ENCODE data around the gene RABGGTA. TPM values are rescaled to one million over a fixed set of nuclear protein-coding genes. Genes with fewer than 3 reads are reported as not detected.

Gene RABGGTA
- total RNA-seq, 2 experiments from 2014 or later: 39.5 to 40.6 TPM

DNA sequence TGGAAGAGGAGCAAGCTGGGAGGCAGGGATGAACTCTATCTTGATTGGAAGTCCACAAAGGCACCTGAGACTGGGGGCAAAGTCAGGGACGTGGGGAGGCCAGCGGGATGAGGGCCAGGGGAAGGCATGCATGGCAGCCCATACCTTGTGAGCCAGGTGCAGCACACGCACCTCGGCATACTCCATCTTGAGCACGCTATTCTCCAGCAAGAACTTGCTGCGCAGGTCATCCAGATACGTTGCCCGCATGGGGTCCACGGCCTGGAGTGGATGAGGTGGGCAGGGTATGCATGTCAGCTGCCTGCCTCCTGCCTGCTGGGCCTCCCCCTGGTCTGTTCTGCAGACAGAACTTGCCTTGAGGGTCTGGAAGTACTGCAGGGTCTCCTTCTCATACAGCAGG, 3.9 kb downstream of the RABGGTA start:
- H3K36me3 Mint-ChIP-seq: peaks cover 9% of the 10 kb centered on the region
- no peak for DNase-seq
- no peaks in the 10 kb centered on the region for H3K9me3 Mint-ChIP-seq
- ChIA-PET POLR2A (interaction anchor here (0.6 kb wide), 1 partner anchor 15 kb away, joined by 3 read pairs; no protein-coding TSS in a partner anchor), CTCF (interaction anchor here (1.1 kb wide), 1 partner anchor 12 kb away, joined by 3 read pairs; no protein-coding TSS in a partner anchor)
- H3K4me3 Mint-ChIP-seq: no peak overlapping the region
- no peaks in the 10 kb centered on the region for H3K27me3 Mint-ChIP-seq
- intact Hi-C loops (cut with micrococcal nuclease): no loop called here
- H3K4me1 Mint-ChIP-seq (ENCODE audit: low read depth): peaks cover 14% of the 10 kb centered on the region
- no peak overlapping the region for H3K27ac Mint-ChIP-seq

DNA sequence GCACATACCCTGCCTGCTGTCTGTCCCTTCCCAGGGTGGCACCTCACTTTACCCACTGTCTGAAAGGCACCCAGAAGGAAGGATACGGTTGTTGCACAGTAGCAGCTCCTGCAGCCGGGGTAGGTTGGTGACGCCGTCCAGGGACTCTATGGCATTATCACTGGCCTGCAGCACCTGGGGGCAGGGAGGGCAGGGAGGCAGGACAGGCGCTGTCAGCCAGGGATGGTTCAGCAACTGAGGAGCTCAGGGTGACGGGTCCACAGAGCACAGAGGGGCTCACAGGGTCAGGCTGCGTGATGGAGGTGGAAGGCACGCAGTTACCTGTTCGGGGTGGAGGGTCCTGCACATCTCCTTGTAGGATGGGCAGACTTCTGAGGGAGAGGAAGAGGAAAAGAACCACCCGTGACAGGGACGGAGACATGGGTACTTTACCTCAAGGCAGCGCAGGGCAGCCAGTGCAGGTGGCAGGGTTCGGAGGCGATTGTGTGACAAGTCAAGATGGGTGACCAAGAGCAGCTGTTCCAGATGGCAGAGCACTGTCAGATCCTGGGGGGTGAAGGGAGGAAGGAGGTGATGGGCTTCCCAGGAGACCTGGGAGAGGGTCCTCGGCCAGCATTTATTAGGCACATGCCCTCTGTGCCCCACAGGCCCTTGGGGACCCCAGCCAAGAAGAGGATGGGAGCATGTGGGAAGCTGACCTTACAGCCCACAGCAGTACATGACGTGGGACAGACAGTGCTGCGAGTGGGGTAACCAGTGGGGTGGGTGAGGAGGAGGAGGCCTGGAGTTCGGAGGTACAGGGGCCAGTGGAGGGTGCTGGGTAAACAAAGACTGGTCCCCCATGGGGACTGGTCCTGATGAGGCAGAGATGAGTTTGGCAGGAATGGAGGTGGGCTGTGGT, 4.8 kb downstream of the RABGGTA start:
- H3K4me1 Mint-ChIP-seq (ENCODE audit: low read depth): peaks cover 5% of the 10 kb centered on the region
- H3K4me3 Mint-ChIP-seq: no peak overlapping the region
- no peak overlapping the region for H3K27ac Mint-ChIP-seq
- DNase-seq: no peak
- H3K36me3 Mint-ChIP-seq: peaks cover 10% of the 10 kb centered on the region
- no peaks in the 10 kb centered on the region for H3K9me3 Mint-ChIP-seq
- H3K27me3 Mint-ChIP-seq: no peaks in the 10 kb centered on the region
- intact Hi-C loops (cut with micrococcal nuclease): no loop called here
- POLR2A ChIA-PET: interaction anchor here (0.6 kb wide), 1 partner anchor 16 kb away, joined by 3 read pairs; no protein-coding TSS in a partner anchor
- CTCF ChIA-PET: interaction anchor here (1.0 to 1.7 kb wide), 5 partner anchors 13 to 67 kb away, joined by 3 to 4 read pairs (median 3); partner anchors contain the start of genes CIDEB and TINF2

DNA sequence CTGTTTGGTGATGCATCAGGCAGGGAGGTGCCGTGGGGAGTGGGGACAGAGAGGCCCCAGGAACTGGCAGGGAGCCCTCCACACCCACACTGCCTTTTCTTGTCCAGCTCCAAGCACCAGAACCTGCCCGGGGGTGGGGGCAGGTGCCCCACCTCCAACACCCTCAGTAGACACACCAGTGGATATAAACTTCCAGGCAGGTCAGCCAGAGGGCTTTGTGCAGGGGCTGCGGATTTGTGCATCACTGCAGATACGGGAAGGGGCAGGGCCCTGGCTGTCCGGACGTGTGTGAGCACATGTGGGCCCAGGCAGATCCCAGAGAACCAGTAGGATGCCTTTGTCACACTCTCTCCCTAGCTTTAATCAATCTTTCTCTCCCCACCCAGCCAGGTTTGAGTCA, 7.1 kb downstream of the RABGGTA start:
- peaks cover 10% of the 10 kb centered on the region for H3K36me3 Mint-ChIP-seq
- H3K27ac Mint-ChIP-seq: no peak overlapping the region
- intact Hi-C loops (cut with micrococcal nuclease): no loop called here
- H3K27me3 Mint-ChIP-seq: no peaks in the 10 kb centered on the region
- CTCF ChIA-PET: interaction anchor here (1.1 to 2.0 kb wide), 2 partner anchors 15 to 69 kb away, joined by 5 to 6 read pairs; no protein-coding TSS in a partner anchor
- H3K4me1 Mint-ChIP-seq (ENCODE audit: low read depth): no peaks in the 10 kb centered on the region
- no peaks in the 10 kb centered on the region for H3K9me3 Mint-ChIP-seq
- POLR2A ChIA-PET: interaction anchor here (0.9 to 1.0 kb wide), 2 partner anchors 16 to 22 kb away, joined by 3 read pairs; partner anchors contain the start of gene TINF2
- no peak overlapping the region for H3K4me3 Mint-ChIP-seq
- DNase-seq: no peak

DNA sequence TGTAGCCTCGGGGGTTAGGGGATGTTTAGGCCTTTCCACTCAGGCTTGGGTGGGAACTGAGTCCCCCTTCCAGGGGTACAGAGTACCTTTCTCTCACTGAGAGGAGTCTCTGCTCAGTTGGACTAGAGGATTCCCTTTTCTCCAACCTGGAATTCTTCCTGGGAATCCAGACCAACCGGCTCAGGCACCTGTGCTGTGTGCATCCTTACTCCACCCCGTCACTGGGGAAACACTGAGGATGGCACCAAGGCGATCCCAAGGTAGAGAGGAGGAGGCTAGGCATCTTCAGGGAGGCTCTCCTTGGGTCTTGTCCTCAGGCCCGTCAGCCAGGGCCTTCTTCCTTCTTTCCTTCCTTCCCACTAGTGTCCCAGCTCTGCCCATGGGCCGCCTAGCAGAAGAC, 7.5 kb downstream of the RABGGTA start:
- Mint-ChIP-seq H3K36me3 (peaks cover 10% of the 10 kb centered on the region), H3K9me3 (no peaks in the 10 kb centered on the region), H3K4me3 (no peak overlapping the region), H3K4me1 (ENCODE audit: low read depth) (no peaks in the 10 kb centered on the region), H3K27me3 (no peaks in the 10 kb centered on the region), H3K27ac (no peak overlapping the region)
- DNase-seq: no peak
- POLR2A ChIA-PET: interaction anchor here (0.9 to 1.0 kb wide), 2 partner anchors 16 to 22 kb away, joined by 3 read pairs; partner anchors contain the start of gene TINF2
- CTCF ChIA-PET: interaction anchor here (1.1 to 2.0 kb wide), 2 partner anchors 16 to 69 kb away, joined by 5 to 6 read pairs; no protein-coding TSS in a partner anchor
- intact Hi-C loops (cut with micrococcal nuclease): no loop called here

DNA sequence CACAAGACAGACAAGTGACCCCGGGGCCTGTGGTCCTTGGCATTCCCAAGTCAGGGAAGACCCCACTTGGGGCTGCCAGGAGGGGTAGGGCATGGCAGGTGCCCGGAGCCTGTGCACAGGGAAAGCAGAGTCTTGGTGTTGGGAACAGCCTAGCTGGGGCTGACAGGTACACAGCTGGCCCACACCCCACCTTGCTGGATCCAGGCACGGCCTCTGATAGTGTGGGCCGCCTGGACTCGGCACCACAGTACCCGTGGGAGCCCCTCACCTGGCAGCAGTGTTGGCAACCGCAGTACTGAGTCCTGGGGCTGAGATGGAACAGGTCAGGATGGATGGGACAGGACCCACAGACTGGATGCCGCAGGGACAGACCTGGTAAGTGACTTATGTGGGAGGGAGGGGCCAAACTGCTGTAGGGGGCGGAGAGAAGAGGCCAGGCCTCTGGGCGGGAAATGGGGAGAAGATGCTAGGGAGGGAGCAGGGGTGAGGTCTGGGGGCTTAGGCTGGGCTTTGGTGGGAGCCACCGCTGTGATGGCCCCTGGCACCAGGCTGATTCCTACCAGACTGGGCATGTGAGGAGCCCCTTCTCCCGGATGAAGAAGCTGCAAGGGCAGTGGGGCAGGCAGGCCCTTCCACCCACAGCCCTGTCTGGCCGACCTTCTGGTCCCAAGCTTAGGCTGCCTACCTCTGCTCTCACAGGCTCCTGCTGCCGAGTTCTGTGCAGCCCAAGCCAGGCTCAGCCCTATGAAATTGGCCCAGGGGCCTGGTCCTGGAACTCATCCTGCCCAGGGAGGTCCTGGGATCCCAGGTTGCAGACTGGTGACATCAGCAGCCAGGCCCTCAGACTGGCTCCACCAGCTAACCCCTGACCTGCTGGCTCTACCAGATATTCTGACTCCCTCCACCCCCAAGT, 8.3 kb downstream of the RABGGTA start, which contains the start of gene TGM1:
Gene TGM1, minus strand, starts transcription at position 357 of the 913 bp plus-strand sequence. CDS start 825 bp downstream, outside the sequence.
- no peak within 1 kb of the TSS for H3K27ac Mint-ChIP-seq
- peaks cover 10% of the 10 kb centered on the region for H3K36me3 Mint-ChIP-seq
- intact Hi-C loops (cut with micrococcal nuclease): no loop called here
- no peaks in the 10 kb centered on the region for H3K27me3 Mint-ChIP-seq
- ChIA-PET CTCF (interaction anchor here (0.6 to 2.0 kb wide), 3 partner anchors 17 to 70 kb away, joined by 4 to 6 read pairs (median 5); no protein-coding TSS in a partner anchor), POLR2A (interaction anchor here (1.0 kb wide), 1 partner anchor 21 kb away, joined by 3 read pairs; the partner anchor contains the start of gene TINF2)
- H3K9me3 Mint-ChIP-seq: no peaks in the 10 kb centered on the region
- H3K4me3 Mint-ChIP-seq: no peak within 1 kb of the TSS
- no peaks in the 10 kb centered on the region for H3K4me1 Mint-ChIP-seq (ENCODE audit: low read depth)
- no peak for DNase-seq

DNA sequence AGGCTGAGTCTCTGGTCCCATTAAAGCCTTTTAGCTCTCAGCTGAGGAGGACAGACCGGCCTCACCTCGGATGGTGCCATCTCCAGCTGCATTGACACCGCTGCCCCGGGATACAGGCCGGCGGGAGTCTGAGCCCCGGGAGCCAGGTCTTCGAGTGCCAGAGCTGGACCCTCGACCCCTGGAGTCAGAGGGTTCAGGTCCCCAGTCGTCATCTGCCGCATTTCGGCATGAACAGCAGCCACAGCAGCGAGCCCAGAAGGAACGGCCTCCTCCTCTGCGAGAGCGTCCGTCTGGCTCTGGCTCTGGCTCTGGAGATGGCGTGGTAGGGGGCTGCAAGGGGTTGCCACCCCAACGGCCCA, 9.4 kb downstream of the RABGGTA start:
- ChIA-PET POLR2A (no interaction called here), CTCF (no interaction called here)
- Mint-ChIP-seq H3K4me3 (no peak overlapping the region), H3K4me1 (ENCODE audit: low read depth) (no peaks in the 10 kb centered on the region), H3K27ac (no peak overlapping the region), H3K9me3 (no peaks in the 10 kb centered on the region), H3K27me3 (no peaks in the 10 kb centered on the region), H3K36me3 (peaks cover 6% of the 10 kb centered on the region)
- intact Hi-C loops (cut with micrococcal nuclease): no loop called here
- DNase-seq: no peak

DNA sequence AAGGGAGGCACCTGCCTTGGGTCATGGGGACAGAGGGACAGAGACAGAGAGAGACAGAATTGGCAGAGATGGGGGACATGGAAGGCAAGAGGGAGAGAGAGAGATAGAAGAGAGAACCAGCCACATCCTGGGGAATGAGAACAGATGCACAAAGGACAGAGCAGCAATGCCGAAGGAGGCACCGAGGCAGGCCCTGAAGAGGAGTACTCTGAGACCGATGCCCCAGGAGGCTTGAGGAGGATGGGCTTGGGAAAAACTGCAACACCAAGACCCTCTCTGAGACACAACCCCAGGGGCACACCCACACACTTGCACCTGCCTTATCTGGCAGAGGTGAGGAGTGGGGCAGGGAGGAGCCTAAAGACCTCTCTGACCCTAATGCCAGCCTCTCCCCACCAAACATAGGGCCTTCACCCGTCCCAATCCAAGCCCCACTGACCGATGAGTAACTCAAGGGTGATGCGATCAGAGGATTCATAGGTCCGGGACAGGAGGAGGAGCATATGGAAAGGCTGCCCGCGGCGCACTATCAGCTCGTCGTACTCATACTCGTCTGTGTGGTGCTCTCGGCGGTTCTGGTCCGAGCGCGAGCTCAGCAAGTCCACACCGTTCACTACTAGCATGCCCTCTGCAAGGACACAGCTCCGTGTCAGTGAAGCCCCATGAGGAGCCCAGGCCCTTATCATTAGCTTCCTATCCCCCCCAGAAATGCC, 10.0 kb downstream of the RABGGTA start:
- H3K27me3 Mint-ChIP-seq: no peaks in the 10 kb centered on the region
- intact Hi-C loops (cut with micrococcal nuclease): no loop called here
- H3K27ac Mint-ChIP-seq: no peak overlapping the region
- H3K4me1 Mint-ChIP-seq (ENCODE audit: low read depth): no peaks in the 10 kb centered on the region
- H3K36me3 Mint-ChIP-seq: peaks cover 1% of the 10 kb centered on the region
- CTCF ChIA-PET: interaction anchor here (1.0 kb wide), 1 partner anchor 35 kb away, joined by 3 read pairs; no protein-coding TSS in a partner anchor
- POLR2A ChIA-PET: no interaction called here
- no peak overlapping the region for H3K4me3 Mint-ChIP-seq
- no peaks in the 10 kb centered on the region for H3K9me3 Mint-ChIP-seq
- no peak for DNase-seq

DNA sequence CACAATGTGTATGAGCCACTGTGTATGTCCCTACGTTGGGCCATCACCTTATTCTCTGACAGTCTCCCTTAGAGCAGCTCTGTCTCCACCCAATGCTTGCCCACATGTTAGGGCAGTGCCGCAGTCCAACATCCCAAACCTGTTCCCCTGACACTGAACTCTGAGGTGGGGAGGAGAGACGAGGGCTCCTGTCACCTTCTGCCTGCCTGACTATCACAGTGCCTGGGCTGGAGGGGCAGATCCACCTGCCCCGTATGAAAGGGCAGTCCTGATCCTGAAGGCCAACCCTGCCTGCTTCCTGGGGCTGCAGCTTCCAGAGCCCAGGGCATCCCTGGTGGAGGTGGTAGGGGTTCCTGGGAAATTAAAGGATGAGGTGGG, 10.6 kb downstream of the RABGGTA start:
- ChIA-PET CTCF (interaction anchor here (1.0 kb wide), 1 partner anchor 36 kb away, joined by 3 read pairs; no protein-coding TSS in a partner anchor), POLR2A (no interaction called here)
- Mint-ChIP-seq H3K4me3 (no peak overlapping the region), H3K4me1 (ENCODE audit: low read depth) (no peaks in the 10 kb centered on the region), H3K27ac (no peak overlapping the region), H3K36me3 (peaks cover 1% of the 10 kb centered on the region), H3K27me3 (no peaks in the 10 kb centered on the region), H3K9me3 (no peaks in the 10 kb centered on the region)
- no peak for DNase-seq
- intact Hi-C loops (cut with micrococcal nuclease): no loop called here

DNA sequence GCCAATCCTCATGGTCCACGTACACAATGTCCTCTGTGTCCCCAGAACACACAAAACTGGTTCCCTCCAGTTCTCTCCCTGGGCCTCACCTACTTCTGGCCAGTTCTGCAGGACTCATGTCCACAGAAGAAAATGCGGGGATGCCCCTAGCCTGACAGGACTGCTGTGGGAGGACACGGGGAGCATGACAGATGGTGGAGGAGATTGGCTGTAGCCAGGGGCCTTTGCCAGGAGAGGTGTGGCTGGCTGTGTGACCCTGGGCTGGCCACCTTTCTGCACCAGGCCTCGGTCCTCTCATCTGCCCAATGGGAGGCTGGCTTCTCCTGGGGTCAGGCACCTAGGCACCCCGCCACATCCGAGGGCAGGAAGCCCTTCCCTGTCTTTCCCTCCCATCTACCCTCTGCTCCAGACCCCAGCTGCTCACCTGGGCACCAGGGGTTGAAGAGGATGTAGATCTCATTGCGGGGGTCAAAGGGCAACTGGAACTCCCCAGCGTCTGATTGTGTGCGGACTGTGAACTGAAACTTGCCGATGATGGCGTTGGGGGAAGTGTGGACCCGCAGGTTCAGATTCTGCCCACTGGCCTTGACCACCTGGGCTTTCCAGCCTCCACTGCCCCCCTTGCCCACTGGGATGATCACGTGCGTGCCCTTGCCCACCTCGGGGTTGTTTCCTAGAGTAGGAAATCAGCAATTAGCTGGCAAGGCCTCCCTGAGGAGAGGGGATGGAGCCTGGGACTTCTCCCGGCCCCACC, 11.2 kb downstream of the RABGGTA start:
- ChIA-PET POLR2A (no interaction called here), CTCF (no interaction called here)
- H3K9me3 Mint-ChIP-seq: no peaks in the 10 kb centered on the region
- no peak overlapping the region for H3K27ac Mint-ChIP-seq
- no peak overlapping the region for H3K4me3 Mint-ChIP-seq
- no peaks in the 10 kb centered on the region for H3K4me1 Mint-ChIP-seq (ENCODE audit: low read depth)
- H3K27me3 Mint-ChIP-seq: no peaks in the 10 kb centered on the region
- intact Hi-C loops (cut with micrococcal nuclease): no loop called here
- H3K36me3 Mint-ChIP-seq: peaks cover 1% of the 10 kb centered on the region
- DNase-seq: no peak

DNA sequence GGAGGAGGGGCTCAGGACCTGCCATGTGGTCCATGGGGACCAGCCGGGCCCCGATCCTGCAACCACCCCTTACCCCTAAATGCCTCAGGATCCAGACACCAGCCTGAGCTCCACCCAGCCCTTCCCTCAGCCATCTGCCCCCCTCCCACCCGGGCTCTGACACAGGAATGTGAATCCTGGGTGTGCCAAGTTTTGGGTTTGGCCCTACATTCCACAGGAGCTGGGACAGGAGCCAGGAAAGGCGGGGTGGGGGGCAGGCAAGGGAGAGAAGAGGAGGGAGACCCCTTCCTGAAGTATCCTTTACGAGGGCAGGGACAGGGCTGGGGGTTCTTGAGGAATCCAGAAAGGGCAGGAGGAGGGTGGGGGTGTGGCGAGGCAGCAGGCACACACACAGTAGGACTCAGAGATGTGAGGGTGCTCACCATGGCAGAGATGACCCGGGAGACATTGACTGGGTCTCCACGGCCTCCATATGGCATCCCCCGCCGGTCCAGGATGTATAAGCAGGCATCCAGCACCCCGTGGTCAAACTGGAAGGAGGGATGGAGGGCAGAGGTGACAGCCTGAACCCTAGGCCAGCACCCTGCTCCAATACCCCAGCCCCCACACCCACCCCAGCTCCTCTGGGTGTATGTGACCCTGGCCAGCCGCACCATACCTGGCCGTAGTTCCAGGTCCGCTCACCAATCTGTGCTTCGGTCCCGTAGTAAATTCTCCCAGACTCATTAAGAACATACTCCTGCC, 11.9 kb downstream of the RABGGTA start:
- Mint-ChIP-seq H3K9me3 (no peaks in the 10 kb centered on the region), H3K27me3 (no peaks in the 10 kb centered on the region), H3K36me3 (peaks cover 1% of the 10 kb centered on the region), H3K4me3 (no peak overlapping the region), H3K4me1 (ENCODE audit: low read depth) (no peaks in the 10 kb centered on the region), H3K27ac (no peak overlapping the region)
- intact Hi-C loops (cut with micrococcal nuclease): no loop called here
- ChIA-PET CTCF (no interaction called here), POLR2A (no interaction called here)
- no peak for DNase-seq

Measured in activated CD4-positive, alpha-beta memory T cell treated with anti-CD3 and anti-CD28 coated beads for 36 hours (primary cell).